Activated CD4-positive, CD25-positive, alpha-beta regulatory T cell (primary cell): ENCODE data around the gene ALS2.

Experiments used
- DNase-seq, 4 experiments: peaks; one replicate each; lab custom pipeline; 2025; lab: John Stamatoyannopoulos, UW

Gene ALS2

DNA sequence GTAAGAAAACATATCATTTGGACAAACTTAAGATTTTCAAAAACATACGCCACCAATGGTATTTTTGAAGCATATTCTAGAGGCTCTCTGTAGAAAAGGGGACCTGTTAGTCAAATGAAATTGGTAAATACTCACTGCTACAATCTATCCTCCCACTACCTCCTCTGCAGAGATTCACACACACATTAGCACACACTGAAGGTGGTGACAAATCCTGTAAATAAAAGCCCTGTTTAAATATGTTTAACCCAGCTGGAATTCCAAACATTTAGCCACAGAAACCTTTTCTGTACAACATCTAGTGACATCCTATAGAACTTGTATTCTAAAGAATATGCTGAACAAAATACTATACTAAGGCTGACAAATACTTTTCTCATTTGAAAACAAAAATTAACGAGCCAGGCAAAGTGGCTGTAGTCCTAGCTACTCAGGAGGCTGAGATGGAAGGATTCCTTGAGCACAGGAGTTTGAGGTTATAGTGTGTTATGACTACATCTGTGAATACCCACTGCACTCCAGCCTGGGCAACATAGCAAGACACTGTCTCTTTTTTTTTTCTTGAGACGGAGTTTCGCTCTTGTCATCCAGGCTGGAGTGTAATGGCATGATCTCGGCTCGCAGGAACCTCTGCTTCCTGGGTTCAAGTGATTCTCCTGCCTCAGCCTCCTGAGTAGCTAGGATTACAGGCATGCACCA lies 25.9 kb downstream of the ALS2 start:
- no peak for DNase-seq

DNA sequence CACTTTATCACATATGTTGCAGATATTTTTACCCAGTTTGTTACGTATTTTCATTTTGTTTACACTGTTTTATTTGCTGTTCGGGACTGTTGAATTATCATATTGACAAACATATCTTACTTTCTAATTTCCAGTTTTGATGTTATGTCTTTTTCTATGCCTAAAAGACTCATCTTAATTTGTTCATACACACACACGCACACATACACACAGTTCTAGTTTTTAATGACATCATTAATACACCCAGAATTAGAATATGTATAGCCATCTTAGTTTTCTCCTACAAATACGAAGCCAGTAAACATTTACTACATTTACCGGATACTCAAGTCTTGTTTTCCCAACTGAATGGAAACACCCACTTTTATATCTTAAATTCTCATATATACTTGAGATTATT lies 29.2 kb downstream of the ALS2 start:
- no peak for DNase-seq

- no peak for DNase-seq
These were observed 34.2 kb downstream of the ALS2 start for GRCh38 chr2:201746551-201746950.

GRCh38 chr2:201735486-201735885 lies 45.2 kb downstream of the ALS2 start:
- no peak for DNase-seq

- no peak for DNase-seq
These were observed 46.6 kb downstream of the ALS2 start for GRCh38 chr2:201734111-201734510.

GRCh38 chr2:201733544-201733943 lies 47.2 kb downstream of the ALS2 start:
- DNase-seq, result no peak

DNA sequence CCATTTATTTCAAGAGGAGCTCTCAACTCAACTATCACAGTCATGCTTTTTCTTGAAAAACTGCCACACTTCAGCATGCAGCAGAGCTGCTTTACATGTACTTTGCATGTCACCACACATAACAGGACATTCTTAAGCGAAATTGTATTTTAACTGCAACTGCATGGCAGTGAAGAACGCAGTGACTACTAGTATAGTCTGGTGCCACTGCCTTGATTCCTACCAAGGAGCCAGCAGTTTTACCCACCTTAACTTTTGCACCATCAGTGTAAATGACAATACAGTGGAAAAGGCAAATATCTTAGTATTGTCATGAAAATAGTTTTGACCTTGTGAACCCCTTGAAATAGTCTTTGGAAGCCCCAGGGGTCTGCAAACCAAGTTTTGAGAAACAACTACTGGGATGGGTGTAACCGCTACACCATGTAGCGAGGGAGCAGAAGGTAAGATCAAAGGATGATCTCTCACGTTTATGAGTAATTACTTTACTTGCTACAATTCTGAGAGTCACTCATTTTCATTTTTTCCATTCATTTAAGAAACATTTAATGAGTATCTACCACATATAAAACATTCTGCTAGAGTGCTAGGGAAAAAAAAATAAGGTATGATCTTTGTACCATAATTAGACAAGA lies 50.0 kb downstream of the ALS2 start:
- no peak for DNase-seq

- no peak for DNase-seq
These were observed 65.3 kb downstream of the ALS2 start for GRCh38 chr2:201715459-201715858.

- no peak for DNase-seq
These were observed 68.0 kb downstream of the ALS2 start for GRCh38 chr2:201712726-201713125.

DNA sequence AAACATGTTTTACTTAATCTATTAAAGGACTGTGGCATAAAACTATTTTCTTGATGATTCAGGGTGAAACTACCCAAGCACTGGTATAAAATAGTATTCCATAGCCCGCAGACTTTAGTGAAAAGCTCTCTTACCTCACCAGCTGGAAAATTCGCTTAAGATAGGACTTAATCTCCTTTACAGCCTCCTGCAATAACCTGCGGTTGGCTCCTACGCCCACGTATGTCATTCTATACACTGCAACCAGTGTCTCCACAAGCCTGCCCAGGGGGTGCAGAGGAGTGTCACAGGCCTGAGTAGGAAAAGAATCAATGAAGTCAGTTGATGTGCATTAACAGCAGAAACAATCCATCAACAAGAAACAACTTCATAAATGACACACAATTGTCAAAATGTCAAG lies 71.0 kb downstream of the ALS2 start:
- no peak for DNase-seq

DNA sequence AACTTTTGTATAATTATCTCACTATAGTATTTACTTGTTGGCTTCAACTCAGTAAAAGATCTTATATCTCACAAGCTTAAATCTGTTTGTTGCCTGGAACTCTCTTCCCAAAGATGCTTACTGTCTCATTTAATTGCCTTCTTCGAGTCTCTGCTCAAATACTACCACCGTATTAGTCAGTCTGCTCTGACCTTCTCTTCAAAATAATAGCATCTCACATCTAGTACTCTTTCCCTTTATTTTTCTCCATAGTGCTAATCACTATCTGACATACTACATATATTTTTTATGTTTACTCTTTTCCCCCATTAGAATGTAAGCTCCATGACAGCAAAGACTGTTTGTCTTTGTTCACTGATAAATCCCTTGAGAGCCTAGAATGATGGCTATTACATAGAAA lies 71.7 kb downstream of the ALS2 start:
- no peak for DNase-seq

- DNase-seq, result no peak
These were observed 73.0 kb downstream of the ALS2 start for GRCh38 chr2:201707753-201708152.

DNA sequence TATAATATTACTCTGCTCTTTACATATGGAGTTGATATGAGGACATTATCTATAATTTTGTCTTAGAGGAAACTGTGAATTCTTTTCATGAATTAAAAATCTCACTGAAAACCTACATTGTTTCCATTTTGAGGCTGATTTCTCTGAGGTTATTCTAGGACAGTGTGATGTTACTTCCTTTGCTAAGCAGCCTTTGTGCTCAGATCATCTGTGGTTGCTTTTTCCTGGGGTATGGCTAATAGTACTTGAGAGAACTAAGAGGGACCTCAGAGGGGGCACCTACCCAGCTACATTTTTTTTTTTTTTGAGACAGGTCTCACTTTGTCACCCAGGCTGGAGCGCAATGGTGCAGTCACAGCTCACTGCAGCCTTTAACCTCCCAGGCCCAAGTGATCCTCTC lies 73.6 kb downstream of the ALS2 start:
- no peak for DNase-seq

- DNase-seq, result no peak
These were observed 76.2 kb downstream of the ALS2 start for GRCh38 chr2:201704536-201704935.

GRCh38 chr2:201701646-201702045 lies 79.1 kb downstream of the ALS2 start:
- no peak for DNase-seq

GRCh38 chr2:201699416-201699815 lies 81.3 kb downstream of the ALS2 start:
- DNase-seq, result no peak

GRCh38 chr2:201698588-201699226 lies 82.0 kb downstream of the ALS2 start, which contains the start of gene MPP4:
TSS of gene MPP4 (minus strand) at chr2:201698644. CDS start at chr2:201693954, 4,690 bp downstream.
- DNase-seq, result no peak

GRCh38 chr2:201697899-201698298 lies 82.8 kb downstream of the ALS2 start:
- no peak for DNase-seq

GRCh38 chr2:201696151-201696659 lies 84.5 kb downstream of the ALS2 start:
- DNase-seq, result no peak

DNA sequence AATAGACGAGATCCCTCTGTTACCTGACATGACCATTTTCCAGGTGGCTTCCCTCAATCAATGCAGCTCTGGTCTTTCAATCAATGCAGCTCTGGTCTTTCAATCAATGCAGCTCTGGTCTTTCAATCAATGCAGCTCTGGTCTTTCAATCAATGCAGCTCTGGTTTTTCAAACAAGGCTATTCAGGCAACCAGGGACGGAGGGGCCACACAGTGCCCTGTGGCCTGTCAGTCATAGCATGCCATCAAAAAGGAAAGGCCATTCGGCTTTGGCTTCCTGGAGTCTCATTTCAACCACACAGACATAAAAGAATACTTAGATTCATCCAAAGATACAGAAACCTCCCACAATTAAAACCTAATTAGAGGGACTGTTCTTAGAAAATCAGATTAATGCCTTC lies 95.6 kb downstream of the ALS2 start:
- no peak for DNase-seq

DNA sequence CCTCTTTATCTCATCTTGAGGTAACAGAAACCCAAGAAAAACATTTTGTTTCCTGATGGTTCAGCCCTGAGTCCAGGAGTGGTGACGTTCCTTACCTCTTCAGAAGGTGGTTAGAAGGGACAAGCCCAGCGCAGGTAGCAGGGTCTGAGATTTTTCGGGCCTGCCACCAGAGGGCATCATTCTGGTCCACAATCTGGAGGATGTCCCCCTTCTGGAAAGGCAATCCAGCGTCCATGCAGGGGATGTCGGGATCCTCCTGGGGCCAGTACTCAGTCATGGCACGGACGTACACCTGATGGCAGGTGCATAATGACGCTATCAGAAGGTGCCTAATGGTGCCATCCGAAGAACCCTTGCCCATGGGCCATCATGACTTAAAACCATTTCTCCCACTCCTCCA lies 100.0 kb downstream of the ALS2 start:
- DNase-seq, result no peak

GRCh38 chr2:201678401-201678800 lies 102.3 kb downstream of the ALS2 start:
- DNase-seq, result no peak

GRCh38 chr2:201675454-201675853 lies 105.3 kb downstream of the ALS2 start:
- DNase-seq, result no peak
